Lung microvascular endothelial cell (primary cell): ENCODE results near the gene TMA16. TPM values are rescaled to one million over a fixed set of nuclear protein-coding genes. Genes with fewer than 3 reads are reported as not detected.
"Not testable (repeated sequence)": the region's sequence is repeated elsewhere in the genome, so short reads cannot be mapped to it uniquely, and the experiment has no call there.

Experiments used
- DNase-seq, 2 donors: peaks; one replicate each; pipeline versions ENCODE4 v3.0.0 to v3.0.0-alpha.2; 2010; ENCODE audit warnings: low read depth in 2 of 2
- total RNA-seq: library from RNA; depleted of rRNA; stranded (reverse); fragments of >200 nt; gene quantifications from 2 replicates; pipeline ENCODE4 v1.2.1, GENCODE V29; 2014

The TMA16 gene
- 14.9 and 18.3 TPM in 2 replicates for total RNA-seq

DNA sequence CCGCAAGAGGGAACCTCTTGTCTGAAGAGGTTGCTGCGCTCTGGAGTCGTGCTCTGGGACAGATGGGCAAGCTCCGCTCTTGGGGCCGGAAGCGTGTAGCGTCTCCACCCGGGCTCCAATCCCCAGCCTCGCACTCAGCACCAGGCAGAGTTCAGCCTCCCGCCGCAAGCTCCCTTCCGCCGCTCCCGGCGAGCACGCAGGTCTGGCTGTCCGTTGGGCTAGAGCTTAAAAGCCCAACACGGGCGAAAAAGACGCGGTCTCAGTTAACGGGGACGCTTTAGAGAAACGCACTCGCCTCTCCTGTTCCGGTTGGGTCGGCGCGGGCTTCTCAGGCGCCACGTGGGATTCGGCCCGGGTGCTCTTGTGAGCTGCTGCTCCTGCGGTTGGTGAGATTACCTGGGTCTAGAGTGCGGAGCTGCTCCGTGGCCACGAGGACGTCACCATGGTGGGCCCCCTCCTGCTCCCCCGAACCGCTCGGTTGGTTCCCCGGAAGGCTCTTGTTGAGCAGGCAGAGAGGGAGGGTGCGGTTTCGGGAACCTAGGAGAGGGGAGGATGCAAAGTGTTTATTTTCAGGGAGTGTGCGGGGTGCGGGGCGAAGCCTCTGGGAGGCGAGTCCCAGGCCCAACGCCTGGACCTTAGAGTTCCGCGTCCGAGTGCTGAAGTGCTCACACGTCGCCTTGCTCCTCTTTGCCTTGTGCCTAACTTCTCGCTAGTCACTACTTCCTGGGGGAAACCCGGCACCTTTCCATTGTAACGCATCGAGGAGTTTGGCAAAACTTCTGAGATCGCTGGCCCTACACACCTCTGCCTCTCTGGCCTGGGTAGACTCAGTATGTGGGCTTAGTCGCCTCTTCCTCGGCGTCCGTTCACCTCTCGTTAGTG lies at the start of gene TMA16:
TSS of gene TMA16 (plus strand) at position 331 of the 882 bp plus-strand sequence. CDS start at position 443, 112 bp downstream.
- peak; percentile 95 for DNase-seq

DNA sequence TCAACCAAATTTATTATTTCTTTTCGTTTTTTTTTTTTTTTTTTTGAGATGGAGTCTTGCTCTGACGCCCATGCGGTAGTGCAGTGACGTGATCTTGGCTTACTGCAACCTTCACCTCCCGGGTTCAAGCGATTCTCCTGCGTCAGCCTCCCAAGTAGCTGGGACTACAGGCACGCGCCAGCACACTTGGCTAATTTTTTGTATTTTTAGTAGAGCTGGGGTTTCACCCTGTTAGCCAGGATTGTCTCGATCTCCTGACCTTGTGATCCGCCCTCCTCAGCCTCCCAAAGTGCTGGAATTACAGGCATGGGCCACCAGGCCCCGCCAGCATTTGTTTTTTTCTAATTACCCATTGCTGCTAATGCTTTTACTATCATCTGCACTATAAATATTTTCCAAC lies 47.5 kb upstream of the TMA16 start:
- DNase-seq = not testable (repeated sequence)

DNA sequence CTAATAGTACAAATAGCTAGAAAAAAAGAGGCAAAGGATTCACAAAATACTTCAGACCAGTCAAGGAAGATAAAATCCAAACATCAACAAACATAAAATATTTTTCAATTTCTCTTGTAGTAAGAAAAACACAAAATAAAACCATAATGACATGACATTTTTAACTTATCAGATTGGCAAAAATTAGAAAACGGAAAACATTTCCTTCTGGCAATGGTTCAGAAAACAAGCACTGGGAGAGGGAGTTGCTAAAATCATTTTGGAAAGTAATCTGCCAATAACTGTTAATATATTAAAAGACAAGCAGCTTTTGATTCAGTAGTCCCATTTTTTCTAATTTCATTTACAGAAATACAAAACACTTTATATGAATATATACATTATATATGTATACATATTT lies 47.0 kb upstream of the TMA16 start:
- DNase-seq = peak in 1 of 2 donors; percentile 3

GRCh38 chr4:163448540-163449203 lies 45.8 kb upstream of the TMA16 start:
- DNase-seq = no peak

- DNase-seq = no peak
Measured at GRCh38 chr4:163462556-163462955, 31.9 kb upstream of the TMA16 start.

GRCh38 chr4:163467082-163467770 lies 27.3 kb upstream of the TMA16 start:
- DNase-seq = no peak

DNA sequence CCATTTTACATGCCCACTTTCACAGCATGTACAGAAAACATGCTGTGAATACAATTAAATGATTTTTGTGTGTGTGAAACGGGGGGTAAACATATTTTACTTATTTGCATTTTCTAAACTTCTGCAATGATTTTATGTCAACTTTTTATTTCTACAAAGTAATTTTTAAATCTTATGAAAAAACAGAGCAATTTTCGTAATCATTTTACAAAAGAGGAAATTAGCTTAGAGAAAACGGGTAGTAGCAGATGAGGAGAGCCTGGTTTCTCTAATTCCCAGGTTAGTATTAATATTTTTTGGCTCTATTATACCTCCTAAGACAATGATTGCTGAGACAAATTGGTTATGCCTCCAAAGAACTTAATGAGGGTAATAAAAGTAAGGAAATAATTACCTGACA lies 24.1 kb upstream of the TMA16 start:
- DNase-seq = no peak

GRCh38 chr4:163473130-163473529 lies 21.4 kb upstream of the TMA16 start:
- no peak for DNase-seq

DNA sequence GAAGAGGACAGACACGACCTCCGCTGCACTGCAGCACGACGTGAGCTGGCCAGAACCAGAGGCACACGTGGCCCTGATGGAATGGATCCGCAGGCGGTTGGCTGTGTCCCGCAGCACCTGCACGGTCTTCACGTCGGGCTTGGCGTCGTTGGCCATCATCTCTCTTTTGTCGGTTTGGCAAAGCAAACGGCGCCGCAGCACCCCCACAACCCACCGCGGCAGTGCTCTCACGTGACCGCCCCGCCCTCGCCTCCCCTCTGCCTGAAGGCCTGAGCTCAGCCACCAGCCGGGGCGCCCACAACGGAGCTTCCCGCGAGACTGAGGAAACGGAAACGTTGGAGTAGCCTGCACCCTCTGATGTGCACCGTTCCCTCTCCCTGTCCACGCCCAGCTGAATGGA lies 20.9 kb upstream of the TMA16 start, which contains the start of gene TKTL2:
TSS of gene TKTL2 (minus strand) at position 179 of the 400 bp plus-strand sequence. CDS start at position 159, 20 bp downstream.
- no peak for DNase-seq

DNA sequence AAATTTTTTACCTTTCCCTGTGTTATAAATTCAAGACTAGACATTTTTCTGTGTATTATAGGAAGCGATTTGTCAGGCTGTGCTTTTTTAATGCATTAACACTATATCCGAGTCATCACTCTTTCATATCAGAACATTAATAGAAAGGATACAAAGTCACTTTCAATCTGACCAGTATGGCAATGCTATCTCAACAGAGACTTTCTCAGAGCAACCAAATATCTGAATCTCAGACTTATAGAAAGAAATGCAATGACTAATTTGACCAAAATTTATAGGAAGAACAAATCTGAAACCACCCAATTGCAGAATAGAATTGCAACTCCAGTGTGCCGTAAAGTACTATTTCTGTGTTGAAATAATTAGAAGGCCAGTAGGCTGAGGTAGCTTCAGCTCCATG lies 20.5 kb upstream of the TMA16 start:
- no peak for DNase-seq

DNA sequence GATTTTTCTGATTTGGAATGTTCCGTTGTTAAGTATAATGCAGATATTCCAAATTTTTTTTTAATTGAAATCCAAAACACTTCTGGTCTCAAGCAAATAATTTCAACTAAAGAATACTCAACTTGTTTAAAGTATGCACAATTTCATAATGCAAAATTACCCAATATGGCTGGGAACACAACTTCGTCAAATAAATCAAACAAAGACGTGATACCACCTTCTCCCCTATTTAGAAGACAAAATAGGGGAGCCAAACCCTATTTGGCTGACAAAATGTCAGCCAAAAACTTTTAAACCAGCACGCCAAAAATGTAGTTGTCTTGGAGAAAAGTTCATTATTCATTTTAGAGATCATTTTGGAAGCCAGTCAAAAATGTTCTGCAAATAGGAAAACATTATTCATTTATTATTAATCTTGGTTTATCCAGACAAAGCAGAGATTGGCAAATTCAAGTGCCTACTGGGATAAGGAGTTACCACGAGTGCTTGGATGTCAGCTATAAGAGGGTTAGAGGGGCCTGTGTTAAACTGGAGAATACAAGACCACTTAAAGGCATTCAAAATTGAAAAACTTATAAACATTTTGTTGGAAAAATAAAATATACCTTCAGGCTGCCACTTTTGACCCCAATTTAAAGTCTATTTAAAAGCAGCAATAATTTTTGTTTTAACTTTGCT lies 17.6 kb upstream of the TMA16 start:
- no peak for DNase-seq

DNA sequence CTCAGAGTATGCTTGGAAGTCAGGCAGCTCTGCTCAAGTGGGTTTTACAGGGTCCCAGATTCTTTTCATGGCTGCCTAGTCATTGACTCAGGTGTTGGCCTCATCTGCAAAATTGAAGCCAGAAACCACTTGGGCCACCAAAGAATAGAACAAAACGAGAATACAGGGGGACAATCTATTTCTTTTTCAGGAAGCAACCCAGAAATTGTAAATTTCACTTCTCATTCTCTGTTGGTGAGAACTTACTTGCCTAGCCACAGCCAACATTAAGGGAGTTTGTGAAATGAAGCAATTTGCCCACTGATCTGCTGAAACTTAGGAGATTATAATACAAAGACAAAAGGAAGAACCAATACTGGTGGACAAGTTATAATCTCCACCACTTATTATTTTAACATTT lies 12.3 kb upstream of the TMA16 start:
- DNase-seq = no peak

- DNase-seq = peak; percentile 67 to 77
Measured at GRCh38 chr4:163484906-163485305, 9.6 kb upstream of the TMA16 start.

DNA sequence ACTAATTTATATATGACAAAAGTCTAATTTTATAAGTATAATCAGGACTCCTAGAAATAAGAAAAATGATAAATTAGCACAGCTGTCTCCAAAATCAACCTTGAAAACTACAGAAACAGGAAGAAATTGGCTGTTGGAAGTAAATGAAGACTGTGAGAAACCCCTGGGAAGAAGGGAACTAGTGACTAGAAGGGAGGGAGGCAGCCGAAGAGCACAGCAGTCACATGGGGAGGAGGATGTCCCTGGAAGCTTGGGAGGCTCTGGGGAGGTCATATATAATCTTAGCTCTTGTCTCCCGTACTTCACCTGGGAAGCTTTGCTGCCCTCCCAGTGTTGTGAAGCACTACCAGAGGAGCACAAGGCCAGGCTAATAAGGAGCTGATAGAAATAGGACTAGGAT lies 8.9 kb upstream of the TMA16 start:
- DNase-seq = no peak

- DNase-seq = no peak
Measured at GRCh38 chr4:163486321-163486720, 8.2 kb upstream of the TMA16 start.

GRCh38 chr4:163489929-163490328 lies 4.6 kb upstream of the TMA16 start:
- DNase-seq = no peak

- DNase-seq = peak in 1 of 2 donors; percentile 25
Measured at GRCh38 chr4:163492951-163493504, 1.5 kb upstream of the TMA16 start.

DNA sequence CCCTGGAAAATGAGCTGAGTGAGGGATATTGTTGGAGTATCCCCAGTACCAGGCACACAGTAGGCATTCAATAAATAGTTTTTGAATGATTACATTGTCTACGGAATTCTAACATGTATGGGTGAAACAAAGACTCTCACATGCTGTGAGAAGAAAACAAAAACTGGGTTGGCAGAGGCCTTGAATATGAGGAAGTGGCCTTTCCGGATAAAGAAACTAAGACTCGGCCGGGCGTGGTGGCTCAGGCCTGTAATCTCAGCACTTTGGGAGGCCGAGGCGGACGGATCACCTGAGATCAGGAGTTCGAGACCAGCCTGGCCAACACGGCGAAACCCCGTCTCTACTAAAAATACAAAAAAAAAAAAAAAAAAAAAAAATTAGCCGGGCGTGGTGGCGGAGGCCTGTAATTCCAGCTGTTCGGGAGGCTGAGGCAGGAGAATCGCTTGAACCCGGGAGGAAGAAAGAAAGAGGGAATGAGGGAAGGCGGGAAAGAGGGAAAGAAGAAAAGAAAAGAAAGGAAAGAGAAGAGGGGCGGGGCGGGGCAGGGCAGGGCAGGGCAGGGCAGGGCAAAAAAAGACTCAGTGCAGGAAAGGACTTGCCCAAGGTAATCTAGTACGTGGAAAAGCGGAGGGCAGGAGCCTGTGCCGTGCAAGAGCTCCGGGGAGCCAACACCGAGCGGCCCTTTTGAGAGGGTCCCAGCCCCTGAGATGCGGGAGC lies 689 bp upstream of the TMA16 start:
- peak in 1 of 2 donors; percentile 20 for DNase-seq

GRCh38 chr4:163495900-163496299 lies 1.4 kb downstream of the TMA16 start:
- DNase-seq = peak in 1 of 2 donors; percentile 7

GRCh38 chr4:163500586-163500985 lies 6.1 kb downstream of the TMA16 start:
- DNase-seq = no peak
